Adipose tissue (tissue), 3 donors: ENCODE measurements around the gene MT4. TPM values are rescaled to one million over a fixed set of nuclear protein-coding genes. Genes with fewer than 3 reads are reported as not detected.

ENCODE experiments used
- H3K27ac ChIP-seq: one replicate; pipeline ENCODE4 v1.5.1; 2013; ENCODE audit warnings: low read depth, low read length
- WGBS, 3 donors: extraction: QIAGEN DNeasy Blood & Tissue Kit; methylation state at CpG; one replicate each; pipeline ENCODE4 v1.1.7; 2013; 5-methylcytosine and 5-hydroxymethylcytosine counted together
- polyA plus RNA-seq, 3 donors: library from polyadenylated mRNA; stranded (reverse); fragments of 200-250 nt; gene quantifications; one replicate each; pipeline ENCODE4 v1.2.3, GENCODE V29; 2013
- donor health status: healthy with polysubstance abuse.
- donor health status: Bipolar disorder and iron deficiency.
- donor health status: healthy.

MT4 gene
- polyA plus RNA-seq: not detected

GRCh38 chr16:56564793-56565477 is at the start of gene MT4:
Gene MT4 (plus strand): TSS chr16:56565073. CDS start chr16:56565129, 56 bp downstream.
- WGBS, 3 donors: 75 to 82% (median 78%) methylated on average over 11 to 12 of the region's 12 CpGs
- H3K27ac ChIP-seq: no peak within 1 kb of the TSS

GRCh38 chr16:56515665-56516064 is 49.2 kb upstream of the MT4 start:
- no peak overlapping the region for H3K27ac ChIP-seq
- WGBS, 3 donors: 78 to 83% (median 81%) methylated on average over 6 of the region's 6 CpGs

- no peak overlapping the region for H3K27ac ChIP-seq
- 85 to 96% (median 91%) methylated on average over 2 of the region's 2 CpGs for WGBS, 3 donors
Measured at GRCh38 chr16:56517206-56517605, 47.7 kb upstream of the MT4 start.

- no peak overlapping the region for H3K27ac ChIP-seq
- WGBS, 3 donors: 68 to 92% (median 91%) methylated on average over 7 of the region's 7 CpGs
Measured at GRCh38 chr16:56518425-56518824, 46.4 kb upstream of the MT4 start.

- 0 to 1% (median 0%) methylated on average over 59 to 65 of the region's 65 CpGs for WGBS, 3 donors
- H3K27ac ChIP-seq: no peak within 1 kb of the TSS
Measured at GRCh38 chr16:56519459-56520250, 45.2 kb upstream of the MT4 start, which contains the start of gene BBS2. Gene BBS2 (minus strand): TSS chr16:56520024. CDS start chr16:56519862, 162 bp downstream.

GRCh38 chr16:56520251-56520577 is 44.7 kb upstream of the MT4 start:
- WGBS, 3 donors: 20 to 28% (median 22%) methylated on average over 4 of the region's 4 CpGs

GRCh38 chr16:56525236-56525635 is 39.6 kb upstream of the MT4 start:
- 63 to 77% (median 75%) methylated on average over 9 of the region's 9 CpGs for WGBS, 3 donors
- H3K27ac ChIP-seq: no peak overlapping the region

More at GRCh38 chr16:56520251-56520577, 44.7 kb upstream of the MT4 start:
- no peak overlapping the region for H3K27ac ChIP-seq

GRCh38 chr16:56530872-56531271 is 34.0 kb upstream of the MT4 start:
- 67 to 80% (median 69%) methylated on average over 1 of the region's 1 CpG for WGBS, 3 donors

GRCh38 chr16:56532714-56533113 is 32.2 kb upstream of the MT4 start:
- WGBS, 3 donors: 65 to 77% (median 77%) methylated on average over 4 of the region's 4 CpGs

More at GRCh38 chr16:56530872-56531271, 34.0 kb upstream of the MT4 start:
- no peak overlapping the region for H3K27ac ChIP-seq

GRCh38 chr16:56534847-56535383 is 30.0 kb upstream of the MT4 start:
- no peak overlapping the region for H3K27ac ChIP-seq
- 83 to 86% (median 86%) methylated on average over 8 of the region's 8 CpGs for WGBS, 3 donors

More at GRCh38 chr16:56532714-56533113, 32.2 kb upstream of the MT4 start:
- no peak overlapping the region for H3K27ac ChIP-seq

- no peak overlapping the region for H3K27ac ChIP-seq
- 85 to 94% (median 93%) methylated on average over 7 of the region's 7 CpGs for WGBS, 3 donors
Measured at GRCh38 chr16:56538331-56538730, 26.5 kb upstream of the MT4 start.

GRCh38 chr16:56539656-56540055 is 25.2 kb upstream of the MT4 start:
- WGBS, 3 donors: 54 to 65% (median 59%) methylated on average over 4 of the region's 4 CpGs
- no peak overlapping the region for H3K27ac ChIP-seq

- WGBS, 3 donors: 5 to 23% (median 19%) methylated on average over 2 of the region's 2 CpGs
- H3K27ac ChIP-seq: no peak overlapping the region
Measured at GRCh38 chr16:56542039-56542438, 22.8 kb upstream of the MT4 start.

GRCh38 chr16:56547120-56547948 is 17.5 kb upstream of the MT4 start:
- H3K27ac ChIP-seq: no peak overlapping the region
- 39 to 52% (median 46%) methylated on average over 12 of the region's 12 CpGs for whole genome bisulfite sequencing, 3 donors

- H3K27ac ChIP-seq: no peak overlapping the region
- 73 to 89% (median 73%) methylated on average over 4 of the region's 4 CpGs for WGBS, 3 donors
Measured at GRCh38 chr16:56547949-56548567, 16.8 kb upstream of the MT4 start.

GRCh38 chr16:56549161-56549560 is 15.7 kb upstream of the MT4 start:
- no peak overlapping the region for H3K27ac ChIP-seq

GRCh38 chr16:56549744-56550385 is 15.0 kb upstream of the MT4 start:
- 88 to 92% (median 91%) methylated on average over 5 of the region's 5 CpGs for WGBS, 3 donors
- H3K27ac ChIP-seq: no peak overlapping the region
